ENCODE data around the gene SHQ1.

DNA sequence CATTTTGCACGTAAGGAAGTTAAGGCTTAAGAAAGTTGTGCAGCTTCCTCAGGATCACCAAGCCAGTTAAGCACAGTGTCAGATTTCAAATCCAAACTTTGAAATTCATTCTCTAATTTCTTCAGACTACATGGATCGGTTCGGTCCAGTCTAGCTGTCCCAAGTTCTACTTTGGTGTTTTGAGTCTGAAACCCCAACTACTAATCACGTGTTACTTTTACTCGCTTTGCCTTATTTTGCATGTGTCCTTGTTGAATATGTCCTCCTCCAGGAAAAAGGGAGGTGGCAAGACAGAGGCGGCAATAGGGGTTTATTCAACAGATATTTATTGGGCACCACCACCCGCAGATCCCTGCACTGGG, 39.1 kb upstream of the SHQ1 start:
- TF ChIP-seq GLI4 (tag by site-specific recombination; IDR thresholded peaks at IDR 0.05), result no peak
- TF ChIP-seq RBAK (tag by site-specific recombination; IDR thresholded peaks at IDR 0.05), result no peak

Data from HEK293 (cell line).